H9 (cell line): Measurements from ENCODE around the gene COQ8B. TPM values are rescaled to one million over a fixed set of nuclear protein-coding genes. Genes with fewer than 3 reads are reported as not detected.
A peak's percentile ranks its signal among the peaks of the same experiment; 100 is the strongest.

Experiments
- DNase-seq: peaks from one replicate; pipeline ENCODE4 v3.0.0-alpha.2; 2017
- H2AFZ ChIP-seq: one replicate; pipeline ENCODE4 v1.6.1; 2013; ENCODE audit warnings: mild to moderate bottlenecking, low read length, control low read depth, moderate library complexity
- H2AK5ac ChIP-seq: 2 replicates; pipeline ENCODE4 v1.6.1; 2013; ENCODE audit warnings: low read length, control low read depth, mixed read lengths; ENCODE audit not compliant: insufficient read length
- H2BK120ac ChIP-seq: one replicate; pipeline ENCODE4 v1.6.1; 2013; ENCODE audit warnings: low read depth, mild to moderate bottlenecking, low read length, control low read depth, inconsistent platforms; ENCODE audit not compliant: poor library complexity, severe bottlenecking
- H2BK12ac ChIP-seq: 2 replicates; pipeline ENCODE4 v1.6.1; 2013; ENCODE audit warnings: low read length, control low read depth, mixed read lengths, low read depth; ENCODE audit not compliant: insufficient read length
- H2BK15ac ChIP-seq: 2 replicates; pipeline ENCODE4 v1.6.1; 2013; ENCODE audit warnings: low read depth, low read length, control low read depth
- H2BK20ac ChIP-seq: one replicate; pipeline ENCODE4 v1.6.1; 2013; ENCODE audit warnings: low read depth, mild to moderate bottlenecking, low read length, control low read depth, inconsistent platforms; ENCODE audit not compliant: poor library complexity, severe bottlenecking
- H2BK5ac ChIP-seq: 2 replicates; pipeline ENCODE4 v1.6.1; 2013; ENCODE audit warnings: low read length, control low read depth, mixed read lengths; ENCODE audit not compliant: insufficient read length
- H3K14ac ChIP-seq: 2 replicates; pipeline ENCODE4 v1.6.1; 2013; ENCODE audit warnings: low read length, control low read depth; ENCODE audit not compliant: insufficient read depth
- H3K18ac ChIP-seq: 2 replicates; pipeline ENCODE4 v1.6.1; 2013; ENCODE audit warnings: low read depth, mild to moderate bottlenecking, mixed read lengths, low read length, control low read depth; ENCODE audit not compliant: insufficient read length
- H3K23ac ChIP-seq: 2 replicates; pipeline ENCODE4 v1.6.1; 2013; ENCODE audit warnings: low read length, control low read depth, mixed read lengths, low read depth; ENCODE audit not compliant: insufficient read length
- H3K23me2 ChIP-seq: 2 replicates; pipeline ENCODE4 v1.6.1; 2013; ENCODE audit warnings: low read depth, mild to moderate bottlenecking, mixed read lengths, low read length, control low read depth; ENCODE audit not compliant: insufficient read length, poor library complexity, severe bottlenecking
- H3K27ac ChIP-seq: 2 replicates; pipeline ENCODE4 v1.5.1; 2013; ENCODE audit warnings: low read length, control low read depth, mixed read lengths, low read depth; ENCODE audit not compliant: insufficient read length
- H3K27me3 ChIP-seq: 2 replicates; pipeline ENCODE4 v1.6.1; 2013; ENCODE audit warnings: low read length, control low read depth, inconsistent platforms; ENCODE audit not compliant: insufficient read depth
- H3K4ac ChIP-seq: 2 replicates; pipeline ENCODE4 v1.6.1; 2013; ENCODE audit warnings: low read depth, mild to moderate bottlenecking, control low read depth, inconsistent platforms, low read length, moderate library complexity
- H3K4me1 ChIP-seq: 2 replicates; pipeline ENCODE4 v1.6.1; 2013; ENCODE audit warnings: low read length, control low read depth, inconsistent platforms; ENCODE audit not compliant: insufficient read depth
- H3K4me2 ChIP-seq: 2 replicates; pipeline ENCODE4 v1.6.1; 2013; ENCODE audit warnings: low read length, control low read depth, mixed read lengths; ENCODE audit not compliant: insufficient read length, insufficient read depth
- H3K56ac ChIP-seq: 2 replicates; pipeline ENCODE4 v1.6.1; 2013; ENCODE audit warnings: low read depth, mild to moderate bottlenecking, mixed read lengths, low read length, control low read depth; ENCODE audit not compliant: insufficient read length
- H3K79me1 ChIP-seq: 2 replicates; pipeline ENCODE4 v1.6.1; 2013; ENCODE audit warnings: low read depth, mild to moderate bottlenecking, moderate library complexity, low read length, control low read depth, inconsistent platforms; ENCODE audit not compliant: insufficient read depth, poor library complexity, severe bottlenecking
- H3K79me2 ChIP-seq: 2 replicates; pipeline ENCODE4 v1.6.1; 2013; ENCODE audit warnings: low read length, control low read depth, inconsistent platforms; ENCODE audit not compliant: insufficient read depth
- H3K9ac ChIP-seq: 2 replicates; pipeline ENCODE4 v1.6.1; 2013; ENCODE audit warnings: low read length, control low read depth, mixed read lengths; ENCODE audit not compliant: insufficient read length; ENCODE audit errors: extremely low read depth
- H3K9me3 ChIP-seq: one replicate; pipeline ENCODE4 v1.6.1; 2013; ENCODE audit warnings: low read depth, low read length, inconsistent platforms; ENCODE audit not compliant: control insufficient read depth
- H3T11ph ChIP-seq: one replicate; pipeline ENCODE4 v1.6.1; 2013; ENCODE audit warnings: mild to moderate bottlenecking, low read length, control low read depth, inconsistent platforms
- H4K20me1 ChIP-seq: one replicate; pipeline ENCODE4 v1.6.1; 2013; ENCODE audit not compliant: control insufficient read depth, insufficient read length, insufficient read depth
- H4K5ac ChIP-seq: 2 replicates; pipeline ENCODE4 v1.6.1; 2013; ENCODE audit warnings: low read depth, mild to moderate bottlenecking, mixed read lengths, low read length, control low read depth; ENCODE audit not compliant: insufficient read length
- H4K8ac ChIP-seq: replicated peaks from 2 replicates; pipeline ENCODE4 v1.6.1; 2013; ENCODE audit warnings: low read length, control low read depth, mixed read lengths, low read depth; ENCODE audit not compliant: insufficient read length
- H4K91ac ChIP-seq: 2 replicates; pipeline ENCODE4 v1.6.1; 2013; ENCODE audit warnings: low read depth, mild to moderate bottlenecking, moderate library complexity, mixed read lengths, low read length, control low read depth; ENCODE audit not compliant: insufficient read length
- H3K27ac Mint-ChIP-seq, 3 experiments: 2 replicates in 2 of 3; 3 replicates in 1 of 3; pipeline ENCODE4 v1.8.0; 2020 to 2021; ENCODE audit warnings: mixed read lengths in 3 of 3, mild to moderate bottlenecking in 1 of 3, moderate library complexity in 1 of 3
- H3K27me3 Mint-ChIP-seq: 2 replicates; pipeline ENCODE4 v1.8.0; 2021; ENCODE audit warnings: low read depth, mild to moderate bottlenecking, moderate library complexity, mixed read lengths
- H3K36me3 Mint-ChIP-seq, 3 experiments: 2 replicates in 2 of 3; 3 replicates in 1 of 3; pipeline ENCODE4 v1.8.0; 2020 to 2021; ENCODE audit warnings: low read depth in 3 of 3, mixed read lengths in 3 of 3; ENCODE audit not compliant: insufficient read depth in 1 of 3
- H3K4me1 Mint-ChIP-seq, 2 experiments: 2 replicates each; pipeline ENCODE4 v1.8.0; 2020; ENCODE audit warnings: mixed read lengths in 2 of 2
- H3K4me3 Mint-ChIP-seq, 2 experiments: 2 replicates in 1 of 2; 3 replicates in 1 of 2; pipeline ENCODE4 v1.8.0; 2020 to 2021; ENCODE audit warnings: mild to moderate bottlenecking in 2 of 2, mixed read lengths in 2 of 2, moderate library complexity in 1 of 2
- H3K9me3 Mint-ChIP-seq, 2 experiments: 2 replicates in 1 of 2; 3 replicates in 1 of 2; pipeline ENCODE4 v1.8.0; 2020; ENCODE audit warnings: mild to moderate bottlenecking in 2 of 2, mixed read lengths in 2 of 2, moderate library complexity in 1 of 2
- CTCF ChIP-seq: fragments of 200-600 bp; sonication (generic); conservative IDR thresholded peaks from 3 replicates; pipeline ENCODE4 v1.8.0; 2021; ENCODE audit warnings: antibody characterized with exemption, mild to moderate bottlenecking
- WGBS: extraction: QIAGEN DNeasy Blood & Tissue Kit; methylation state at CpG from one replicate; pipeline ENCODE4 v1.1.7; 2013; ENCODE audit warnings: missing lambda C conversion rate, low lambda C conversion rate, mixed read lengths; ENCODE audit not compliant: insufficient read length; ENCODE audit errors: extremely low coverage; 5-methylcytosine and 5-hydroxymethylcytosine counted together
- total RNA-seq: library from RNA; stranded (reverse); gene quantifications from 2 replicates; pipeline ENCODE4 v1.2.1, GENCODE V29; 2021

COQ8B gene
- total RNA-seq, 1 experiment from 2014 or later: 40.5 TPM

- Histone ChIP-seq H3K23ac (no peak overlapping the region), H3K4me1 (no peaks in the 10 kb centered on the region), H2BK120ac (no peak overlapping the region), H3K23me2 (peaks cover 18% of the 10 kb centered on the region), H2AK5ac (no peak overlapping the region), H2BK12ac (no peak overlapping the region), H3K79me1 (no peaks in the 10 kb centered on the region), H2BK15ac (no peak overlapping the region), H3K9me3 (no peaks in the 10 kb centered on the region), H3K4me2 (no peak overlapping the region), H3K9ac (no peak overlapping the region), H3T11ph (no peak overlapping the region), H4K20me1 (no peaks in the 10 kb centered on the region), H3K14ac (no peak overlapping the region), H2BK20ac (no peak overlapping the region), H3K79me2 (peaks cover 2% of the 10 kb centered on the region), H3K4ac (no peak overlapping the region), H3K56ac (no peak overlapping the region), H3K18ac (no peak overlapping the region), H3K27ac (no peak overlapping the region), H2AFZ (no peak overlapping the region), H4K91ac (no peak overlapping the region), H4K5ac (no peak overlapping the region), H4K8ac (no peak overlapping the region), H2BK5ac (no peak overlapping the region), H3K27me3 (no peaks in the 10 kb centered on the region)
- no peak overlapping the region for H3K4me3 Mint-ChIP-seq
- peaks cover 12 to 23% of the 10 kb centered on the region in 2 experiments for H3K4me1 Mint-ChIP-seq
- H3K9me3 Mint-ChIP-seq: peaks cover 0 to 3% of the 10 kb centered on the region in 2 experiments; a peak in 2 of 5 replicates
- H3K27me3 Mint-ChIP-seq: no peaks in the 10 kb centered on the region
- no peak for TF ChIP-seq CTCF
- WGBS: no CpG with 5 or more reads among the region's 9 CpGs
- peak overlapping the region in 2 of 3 experiments; percentile 28 to 40; a peak in 3 of 7 replicates for H3K27ac Mint-ChIP-seq
- H3K36me3 Mint-ChIP-seq: peaks cover 14 to 49% (median 24%) of the 10 kb centered on the region in 3 experiments; a peak in 6 of 7 replicates
- no peak for DNase-seq
Measured at GRCh38 chr19:40721936-40722661, 5.4 kb upstream of the COQ8B start.
